ENCODE data around the gene RFLNA.

Gene RFLNA

GRCh38 chr12:124338876-124339603 lies 44.1 kb downstream of the RFLNA start:
- DNase-seq, result no peak

GRCh38 chr12:124340080-124340900 lies 45.4 kb downstream of the RFLNA start:
- no peak for DNase-seq

DNA sequence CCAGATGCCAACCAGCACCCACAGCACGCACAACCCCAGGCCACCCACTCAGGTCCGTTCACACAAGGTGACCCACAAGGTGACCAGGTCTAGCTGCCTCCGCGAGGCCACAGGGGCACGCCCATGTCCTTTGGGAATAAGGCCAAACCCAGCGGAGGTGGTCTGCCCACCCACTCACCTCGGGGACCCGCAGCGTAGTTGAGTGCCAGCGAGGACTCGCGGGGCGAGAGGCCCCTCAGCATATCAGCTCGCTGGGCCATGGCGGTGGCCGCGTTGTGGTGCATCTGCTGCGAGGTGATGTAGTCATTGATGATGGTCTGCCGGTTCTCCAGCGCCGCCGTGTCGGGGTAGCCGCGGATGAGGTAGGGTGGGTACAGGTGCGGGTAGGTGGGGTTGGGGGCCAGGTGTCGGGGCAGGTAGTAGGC lies 46.8 kb downstream of the RFLNA start:
- no peak for DNase-seq

- no peak for DNase-seq
These were observed 49.1 kb downstream of the RFLNA start for GRCh38 chr12:124344022-124344421.

DNA sequence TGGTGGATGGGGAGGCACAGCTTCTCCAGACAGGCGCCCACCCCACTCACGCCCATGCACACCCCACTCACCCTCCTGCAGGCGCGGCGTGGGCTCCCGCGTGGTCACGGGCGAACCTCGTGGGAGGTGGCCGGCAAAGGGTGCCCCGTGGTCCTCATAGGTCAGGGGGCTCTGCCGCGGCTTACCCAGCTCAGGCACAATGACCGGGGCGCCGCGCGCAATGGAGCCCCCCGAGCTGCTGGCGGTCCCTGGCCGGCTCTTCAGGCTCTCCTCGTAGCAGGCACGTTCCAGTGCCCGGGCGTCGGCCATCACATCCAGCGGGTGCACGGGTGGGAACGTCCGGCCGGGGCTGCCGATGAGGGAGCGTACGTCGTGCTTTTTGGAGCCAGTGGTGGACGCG lies 49.6 kb downstream of the RFLNA start:
- no peak for DNase-seq

GRCh38 chr12:124345795-124346194 lies 50.9 kb downstream of the RFLNA start:
- DNase-seq, result no peak

- DNase-seq, result no peak
These were observed 51.7 kb downstream of the RFLNA start for GRCh38 chr12:124346425-124347168.

GRCh38 chr12:124347335-124347734 lies 52.4 kb downstream of the RFLNA start:
- DNase-seq, result no peak

DNA sequence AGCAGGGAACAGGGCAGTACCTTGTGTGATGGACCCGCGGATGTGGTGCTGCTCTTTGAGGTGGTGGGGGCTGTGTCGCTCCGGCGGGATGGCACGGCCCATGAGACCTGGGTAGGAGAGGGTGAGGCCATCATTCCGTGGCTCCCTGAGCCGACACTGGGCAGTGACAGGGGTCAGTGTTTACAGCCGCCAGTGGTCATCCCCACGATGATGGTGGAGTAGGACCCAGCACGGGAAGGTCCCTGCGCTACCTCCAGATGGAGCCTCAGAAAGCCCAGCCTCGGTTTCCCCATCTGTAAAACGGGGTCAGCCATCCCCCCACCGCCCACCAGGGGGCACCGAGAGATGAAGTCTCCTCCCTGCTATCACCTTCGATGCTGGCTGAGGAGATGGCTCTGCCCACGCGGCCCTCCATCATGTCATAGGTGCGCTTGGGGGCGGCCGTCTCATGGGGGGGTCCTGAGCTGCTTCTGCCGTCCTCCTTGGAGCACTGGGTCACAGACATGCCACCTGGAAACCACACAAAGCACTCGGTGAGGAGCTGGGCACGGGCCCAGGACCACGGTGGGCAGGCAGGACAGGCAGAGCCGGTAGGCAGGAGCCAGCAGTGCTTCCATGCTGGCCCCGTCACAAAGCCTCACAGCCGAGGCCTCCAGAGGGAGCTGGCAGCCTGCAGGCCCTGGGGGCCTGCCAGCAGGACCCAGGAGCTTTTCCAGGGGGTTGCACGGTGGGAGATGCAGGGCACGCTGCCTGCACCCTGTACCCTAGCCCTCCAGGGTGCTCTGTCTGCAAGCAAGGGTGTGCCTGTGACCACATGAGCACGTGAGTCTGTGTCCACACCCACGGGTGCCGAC lies 53.1 kb downstream of the RFLNA start:
- DNase-seq, result no peak

DNA sequence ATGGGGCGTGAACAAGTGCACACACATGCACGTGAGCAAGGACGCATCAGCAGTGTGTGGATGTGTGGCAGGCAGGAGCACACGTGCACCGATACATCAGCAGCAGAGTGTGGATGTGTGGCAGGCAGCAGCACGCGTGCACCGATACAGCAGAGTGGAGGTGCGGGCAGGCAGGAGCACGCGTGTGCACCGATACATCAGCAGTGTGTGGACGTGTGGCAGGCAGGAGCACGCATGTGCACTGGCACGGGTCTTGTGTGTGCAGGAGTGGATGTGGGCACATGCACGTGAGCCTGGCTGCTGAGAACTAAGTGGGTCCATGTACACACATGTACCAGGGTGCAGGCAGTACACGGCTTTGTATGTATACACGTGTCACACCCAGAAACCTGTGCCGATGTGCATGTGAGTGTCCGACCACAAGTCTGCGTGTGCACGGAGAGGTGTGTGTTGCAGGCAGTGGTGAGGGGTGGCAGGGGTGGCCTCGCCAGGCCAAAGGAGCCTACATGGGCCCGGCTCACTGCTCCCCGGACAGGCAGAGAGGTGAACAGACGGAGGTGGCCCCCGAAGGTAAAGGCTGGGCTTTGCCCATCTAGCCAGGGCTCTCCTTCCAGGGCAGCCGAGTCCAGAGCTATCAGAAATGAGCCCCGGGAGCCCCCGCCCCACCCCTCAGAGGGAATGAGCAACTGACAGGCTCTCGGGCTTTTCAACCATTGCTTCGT lies 53.9 kb downstream of the RFLNA start:
- no peak for DNase-seq

DNA sequence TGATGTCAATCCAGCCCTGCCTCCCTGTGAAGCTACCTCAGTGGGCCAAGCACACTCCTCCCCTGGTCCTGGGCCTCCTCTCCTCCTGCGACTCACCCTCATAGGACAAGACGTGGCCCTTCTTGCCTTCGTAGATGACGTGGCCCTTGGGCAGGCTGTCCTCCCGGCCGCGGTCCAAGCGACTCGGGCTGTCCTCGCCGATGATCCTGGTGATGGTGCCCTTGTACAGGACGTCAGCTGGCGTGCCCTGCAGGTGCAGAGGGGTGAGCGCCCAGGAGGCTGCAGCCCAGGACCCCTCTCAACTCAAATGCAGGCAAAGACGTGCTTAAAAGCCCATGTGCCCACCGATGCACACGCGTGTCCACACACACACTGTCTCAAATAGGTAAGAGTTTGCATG lies 55.6 kb downstream of the RFLNA start:
- DNase-seq, result no peak

- DNase-seq, result no peak
These were observed 56.5 kb downstream of the RFLNA start for GRCh38 chr12:124351422-124351821.

- no peak for DNase-seq
These were observed 57.4 kb downstream of the RFLNA start for GRCh38 chr12:124352257-124352656.

GRCh38 chr12:124352839-124353238 lies 57.9 kb downstream of the RFLNA start:
- no peak for DNase-seq

GRCh38 chr12:124354400-124354799 lies 59.5 kb downstream of the RFLNA start:
- no peak for DNase-seq

- DNase-seq, result no peak
These were observed 61.3 kb downstream of the RFLNA start for GRCh38 chr12:124356221-124356620.

- DNase-seq, result no peak
These were observed 62.7 kb downstream of the RFLNA start for GRCh38 chr12:124357616-124358015.

DNA sequence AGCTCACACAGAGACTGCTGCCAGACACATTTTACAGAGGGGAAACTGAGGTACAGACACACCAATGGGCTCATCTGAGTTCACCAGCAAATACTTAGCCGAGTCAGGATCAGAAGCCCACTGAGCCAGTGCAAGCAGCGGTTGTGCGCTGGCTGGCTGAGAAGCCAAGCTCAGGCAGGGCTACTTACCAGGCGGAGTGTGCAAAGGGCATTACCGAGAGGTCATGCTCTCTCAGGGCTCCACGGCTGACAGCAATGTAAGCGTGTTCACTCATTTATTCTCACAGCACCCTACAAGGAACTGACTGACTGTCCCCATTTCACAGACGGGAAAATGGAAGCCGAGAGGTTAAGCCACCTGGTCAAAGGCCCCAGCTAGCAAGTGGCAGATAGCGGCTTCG lies 63.7 kb downstream of the RFLNA start:
- no peak for DNase-seq

GRCh38 chr12:124359671-124360581 lies 65.0 kb downstream of the RFLNA start:
- DNase-seq, result no peak

DNA sequence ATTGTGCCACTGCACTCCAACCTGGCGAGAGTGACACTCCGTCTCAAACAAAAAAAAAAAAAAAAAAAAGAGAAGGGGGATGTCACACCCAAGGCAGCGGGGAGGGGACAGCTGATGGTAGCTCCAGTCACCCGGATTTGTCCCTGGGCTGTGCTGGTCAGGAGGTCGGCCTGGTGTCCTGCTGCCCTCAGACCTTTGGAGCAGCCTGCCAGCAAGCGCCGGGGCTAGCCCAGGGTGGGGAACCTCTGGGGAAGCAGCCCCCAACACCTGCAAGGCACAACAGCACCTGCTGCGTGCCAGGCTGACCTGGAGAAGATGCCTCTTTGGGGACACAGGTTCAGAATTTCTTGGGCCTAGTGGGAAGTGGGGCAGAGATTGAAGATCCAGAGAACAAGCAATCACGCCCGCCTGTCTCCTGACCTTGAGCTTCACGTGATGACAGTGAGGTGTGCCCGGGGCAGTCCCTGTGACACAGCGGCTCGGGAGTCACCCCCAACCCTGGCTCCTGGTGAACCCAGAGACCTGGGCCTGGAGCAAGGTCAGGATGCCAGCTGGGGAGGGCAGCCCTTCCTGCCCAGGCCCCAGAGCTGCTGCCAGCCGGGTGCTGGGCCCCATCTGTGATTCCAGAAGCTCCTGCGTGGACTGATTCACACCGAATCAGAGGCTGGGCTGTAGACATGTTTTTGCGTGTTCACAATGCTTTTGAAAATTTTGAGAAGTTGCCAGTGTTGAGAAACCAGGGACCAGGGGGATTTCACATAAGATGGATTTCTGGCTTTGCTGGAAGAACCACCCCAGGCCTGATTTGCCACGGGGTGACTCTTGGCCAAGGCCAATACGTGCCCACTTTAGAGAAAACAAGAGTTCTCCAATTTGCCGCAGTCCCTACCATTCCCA lies 66.4 kb downstream of the RFLNA start:
- no peak for DNase-seq

Measured in SHP77 treated with DMSO at 0.1 percent for 48 hours (cell line).